Measurements from ENCODE around the gene SLC9A8. TPM values are rescaled to one million over a fixed set of nuclear protein-coding genes. Genes with fewer than 3 reads are reported as not detected.
A peak's percentile ranks its signal among the peaks of the same experiment; 100 is the strongest.

The SLC9A8 gene
- total RNA-seq, 1 donor from 2014 or later: 8.8 TPM

GRCh38 chr20:49821870-49822331 lies 9.3 kb downstream of the SLC9A8 start:
- TF ChIP-seq POLR2A (IDR thresholded peaks at IDR 0.05) (no peak), POLR2AphosphoS5 (IDR thresholded peaks at IDR 0.05; ENCODE audit: insufficient read depth in 1 of 2, low read depth in 1 of 2) (no peak), CTCF (IDR thresholded peaks at IDR 0.05) (no peak)
- no peak for DNase-seq (ENCODE audit: extremely low spot score in 2 of 2)

DNA sequence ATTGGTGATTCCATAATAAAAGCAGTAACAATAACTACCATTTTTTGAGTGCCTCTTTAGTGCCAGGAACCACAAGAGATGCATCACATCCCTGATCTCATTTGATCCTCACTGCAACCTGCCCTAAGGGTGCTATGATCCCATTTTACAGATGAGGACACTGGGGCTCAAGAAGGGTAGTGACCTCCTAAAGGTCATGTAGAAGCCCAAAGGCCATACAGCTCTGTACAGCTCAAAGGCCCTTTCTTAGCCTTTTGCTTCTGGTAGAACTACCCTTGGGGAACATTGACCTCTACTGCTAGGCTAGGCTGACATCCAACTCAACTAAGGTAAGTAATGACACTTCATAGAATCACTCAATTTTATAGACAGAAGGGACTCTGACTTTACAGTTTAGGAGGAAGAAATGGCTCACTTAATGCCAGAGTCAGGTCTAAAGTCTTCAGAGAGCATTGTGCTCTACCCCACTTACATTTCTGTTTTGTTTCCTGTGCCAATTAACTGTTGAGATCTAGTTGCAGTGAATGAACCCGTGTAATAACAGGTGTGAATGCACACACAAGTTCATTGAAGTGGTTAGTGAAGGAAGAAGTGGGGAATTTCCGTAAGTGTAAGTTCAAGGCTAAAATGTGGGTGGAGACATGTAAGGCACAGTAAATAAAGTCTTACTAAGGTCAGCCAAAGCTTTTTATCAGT lies 10.7 kb downstream of the SLC9A8 start:
- Histone ChIP-seq H3K27ac (peak overlapping the region; percentile 5), H3K27me3 (no peaks in the 10 kb centered on the region), H3K4me1 (peaks cover 5% of the 10 kb centered on the region), H3K4me3 (no peak overlapping the region), H3K36me3 (peaks cover 0 to 50% of the 10 kb centered on the region in 2 donors), H3K9me3 (no peaks in the 10 kb centered on the region)
- DNase-seq (ENCODE audit: extremely low spot score in 2 of 2): no peak
- TF ChIP-seq POLR2AphosphoS5 (IDR thresholded peaks at IDR 0.05; ENCODE audit: insufficient read depth in 1 of 2, low read depth in 1 of 2) (no peak), CTCF (IDR thresholded peaks at IDR 0.05) (no peak), POLR2A (IDR thresholded peaks at IDR 0.05) (no peak)
- intact Hi-C loops (cut with DNase I): no loop called here

More at GRCh38 chr20:49821870-49822331, 9.3 kb downstream of the SLC9A8 start:
- Histone ChIP-seq H3K9me3 (no peaks in the 10 kb centered on the region), H3K4me1 (peaks cover 5% of the 10 kb centered on the region), H3K27ac (no peak overlapping the region), H3K36me3 (peaks cover 0 to 50% of the 10 kb centered on the region in 2 donors), H3K27me3 (no peaks in the 10 kb centered on the region), H3K4me3 (no peak overlapping the region)
- intact Hi-C loops (cut with DNase I): no loop called here

GRCh38 chr20:49824206-49824605 lies 11.6 kb downstream of the SLC9A8 start:
- intact Hi-C loops (cut with DNase I): no loop called here
- Histone ChIP-seq H3K36me3 (peaks cover 0 to 45% of the 10 kb centered on the region in 2 donors), H3K9me3 (no peaks in the 10 kb centered on the region), H3K27ac (peak overlapping the region; percentile 5), H3K4me3 (no peak overlapping the region), H3K4me1 (peaks cover 5% of the 10 kb centered on the region), H3K27me3 (no peaks in the 10 kb centered on the region)
- no peak for DNase-seq (ENCODE audit: extremely low spot score in 2 of 2)
- TF ChIP-seq POLR2A (IDR thresholded peaks at IDR 0.05) (no peak), CTCF (IDR thresholded peaks at IDR 0.05) (no peak), POLR2AphosphoS5 (IDR thresholded peaks at IDR 0.05; ENCODE audit: insufficient read depth in 1 of 2, low read depth in 1 of 2) (no peak)

DNA sequence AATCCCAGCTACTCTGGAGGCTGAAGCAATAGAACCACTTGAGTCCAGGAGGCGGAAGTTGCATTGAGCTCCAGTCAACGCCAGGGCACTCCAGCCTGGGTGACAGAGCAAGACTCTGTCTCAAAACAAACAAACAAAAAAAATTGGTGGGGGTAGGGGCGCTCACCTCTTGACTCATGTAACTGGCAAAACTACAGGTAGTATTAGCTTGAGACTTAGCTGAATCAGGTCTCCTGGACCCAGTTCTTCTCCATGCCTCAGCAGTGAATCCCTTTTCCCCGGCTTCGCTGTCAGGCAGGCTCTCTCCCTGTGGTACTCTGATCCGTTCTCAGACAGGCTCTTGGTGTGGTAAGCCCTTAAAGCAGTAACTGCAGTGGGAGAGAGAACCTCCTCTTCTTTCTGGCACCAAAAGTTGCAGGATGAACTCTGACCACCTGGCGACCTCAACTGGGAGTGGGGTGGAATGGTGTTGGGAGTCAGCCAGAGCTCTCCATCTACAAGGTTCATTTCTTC lies 12.9 kb downstream of the SLC9A8 start:
- H3K27me3 ChIP-seq: no peaks in the 10 kb centered on the region
- H3K4me3 ChIP-seq: no peak overlapping the region
- H3K9me3 ChIP-seq: no peaks in the 10 kb centered on the region
- peaks cover 5% of the 10 kb centered on the region for H3K4me1 ChIP-seq
- TF ChIP-seq POLR2A (IDR thresholded peaks at IDR 0.05): no peak
- no peak for TF ChIP-seq POLR2AphosphoS5 (IDR thresholded peaks at IDR 0.05; ENCODE audit: insufficient read depth in 1 of 2, low read depth in 1 of 2)
- no peak for TF ChIP-seq CTCF (IDR thresholded peaks at IDR 0.05)
- H3K36me3 ChIP-seq: peaks cover 0 to 38% of the 10 kb centered on the region in 2 donors
- DNase-seq (ENCODE audit: extremely low spot score in 2 of 2): no peak
- intact Hi-C loops (cut with DNase I): no loop called here
- no peak overlapping the region for H3K27ac ChIP-seq

All from vagina (tissue), 2 donors.